H9 (cell line): Measurements from ENCODE around the gene OR6B2. TPM values are rescaled to one million over a fixed set of nuclear protein-coding genes. Genes with fewer than 3 reads are reported as not detected.

ENCODE experiments used
- DNase-seq: peaks from one replicate; pipeline ENCODE4 v3.0.0-alpha.2; 2017
- H2AFZ ChIP-seq: one replicate; pipeline ENCODE4 v1.6.1; 2013; ENCODE audit warnings: mild to moderate bottlenecking, low read length, control low read depth, moderate library complexity
- H2AK5ac ChIP-seq: 2 replicates; pipeline ENCODE4 v1.6.1; 2013; ENCODE audit warnings: low read length, control low read depth, mixed read lengths; ENCODE audit not compliant: insufficient read length
- H2BK120ac ChIP-seq: one replicate; pipeline ENCODE4 v1.6.1; 2013; ENCODE audit warnings: low read depth, mild to moderate bottlenecking, low read length, control low read depth, inconsistent platforms; ENCODE audit not compliant: poor library complexity, severe bottlenecking
- H2BK12ac ChIP-seq: 2 replicates; pipeline ENCODE4 v1.6.1; 2013; ENCODE audit warnings: low read length, control low read depth, mixed read lengths, low read depth; ENCODE audit not compliant: insufficient read length
- H2BK15ac ChIP-seq: 2 replicates; pipeline ENCODE4 v1.6.1; 2013; ENCODE audit warnings: low read depth, low read length, control low read depth
- H2BK20ac ChIP-seq: one replicate; pipeline ENCODE4 v1.6.1; 2013; ENCODE audit warnings: low read depth, mild to moderate bottlenecking, low read length, control low read depth, inconsistent platforms; ENCODE audit not compliant: poor library complexity, severe bottlenecking
- H2BK5ac ChIP-seq: 2 replicates; pipeline ENCODE4 v1.6.1; 2013; ENCODE audit warnings: low read length, control low read depth, mixed read lengths; ENCODE audit not compliant: insufficient read length
- H3K14ac ChIP-seq: 2 replicates; pipeline ENCODE4 v1.6.1; 2013; ENCODE audit warnings: low read length, control low read depth; ENCODE audit not compliant: insufficient read depth
- H3K18ac ChIP-seq: 2 replicates; pipeline ENCODE4 v1.6.1; 2013; ENCODE audit warnings: low read depth, mild to moderate bottlenecking, mixed read lengths, low read length, control low read depth; ENCODE audit not compliant: insufficient read length
- H3K23ac ChIP-seq: 2 replicates; pipeline ENCODE4 v1.6.1; 2013; ENCODE audit warnings: low read length, control low read depth, mixed read lengths, low read depth; ENCODE audit not compliant: insufficient read length
- H3K23me2 ChIP-seq: 2 replicates; pipeline ENCODE4 v1.6.1; 2013; ENCODE audit warnings: low read depth, mild to moderate bottlenecking, mixed read lengths, low read length, control low read depth; ENCODE audit not compliant: insufficient read length, poor library complexity, severe bottlenecking
- H3K27ac ChIP-seq: 2 replicates; pipeline ENCODE4 v1.5.1; 2013; ENCODE audit warnings: low read length, control low read depth, mixed read lengths, low read depth; ENCODE audit not compliant: insufficient read length
- H3K27me3 ChIP-seq: 2 replicates; pipeline ENCODE4 v1.6.1; 2013; ENCODE audit warnings: low read length, control low read depth, inconsistent platforms; ENCODE audit not compliant: insufficient read depth
- H3K4ac ChIP-seq: 2 replicates; pipeline ENCODE4 v1.6.1; 2013; ENCODE audit warnings: low read depth, mild to moderate bottlenecking, control low read depth, inconsistent platforms, low read length, moderate library complexity
- H3K4me1 ChIP-seq: 2 replicates; pipeline ENCODE4 v1.6.1; 2013; ENCODE audit warnings: low read length, control low read depth, inconsistent platforms; ENCODE audit not compliant: insufficient read depth
- H3K4me2 ChIP-seq: 2 replicates; pipeline ENCODE4 v1.6.1; 2013; ENCODE audit warnings: low read length, control low read depth, mixed read lengths; ENCODE audit not compliant: insufficient read length, insufficient read depth
- H3K56ac ChIP-seq: 2 replicates; pipeline ENCODE4 v1.6.1; 2013; ENCODE audit warnings: low read depth, mild to moderate bottlenecking, mixed read lengths, low read length, control low read depth; ENCODE audit not compliant: insufficient read length
- H3K79me1 ChIP-seq: 2 replicates; pipeline ENCODE4 v1.6.1; 2013; ENCODE audit warnings: low read depth, mild to moderate bottlenecking, moderate library complexity, low read length, control low read depth, inconsistent platforms; ENCODE audit not compliant: insufficient read depth, poor library complexity, severe bottlenecking
- H3K79me2 ChIP-seq: 2 replicates; pipeline ENCODE4 v1.6.1; 2013; ENCODE audit warnings: low read length, control low read depth, inconsistent platforms; ENCODE audit not compliant: insufficient read depth
- H3K9ac ChIP-seq: 2 replicates; pipeline ENCODE4 v1.6.1; 2013; ENCODE audit warnings: low read length, control low read depth, mixed read lengths; ENCODE audit not compliant: insufficient read length; ENCODE audit errors: extremely low read depth
- H3K9me3 ChIP-seq: one replicate; pipeline ENCODE4 v1.6.1; 2013; ENCODE audit warnings: low read depth, low read length, inconsistent platforms; ENCODE audit not compliant: control insufficient read depth
- H3T11ph ChIP-seq: one replicate; pipeline ENCODE4 v1.6.1; 2013; ENCODE audit warnings: mild to moderate bottlenecking, low read length, control low read depth, inconsistent platforms
- H4K20me1 ChIP-seq: one replicate; pipeline ENCODE4 v1.6.1; 2013; ENCODE audit not compliant: control insufficient read depth, insufficient read length, insufficient read depth
- H4K5ac ChIP-seq: 2 replicates; pipeline ENCODE4 v1.6.1; 2013; ENCODE audit warnings: low read depth, mild to moderate bottlenecking, mixed read lengths, low read length, control low read depth; ENCODE audit not compliant: insufficient read length
- H4K8ac ChIP-seq: replicated peaks from 2 replicates; pipeline ENCODE4 v1.6.1; 2013; ENCODE audit warnings: low read length, control low read depth, mixed read lengths, low read depth; ENCODE audit not compliant: insufficient read length
- H4K91ac ChIP-seq: 2 replicates; pipeline ENCODE4 v1.6.1; 2013; ENCODE audit warnings: low read depth, mild to moderate bottlenecking, moderate library complexity, mixed read lengths, low read length, control low read depth; ENCODE audit not compliant: insufficient read length
- H3K27ac Mint-ChIP-seq, 3 experiments: 2 replicates in 2 of 3; 3 replicates in 1 of 3; pipeline ENCODE4 v1.8.0; 2020 to 2021; ENCODE audit warnings: mixed read lengths in 3 of 3, mild to moderate bottlenecking in 1 of 3, moderate library complexity in 1 of 3
- H3K27me3 Mint-ChIP-seq: 2 replicates; pipeline ENCODE4 v1.8.0; 2021; ENCODE audit warnings: low read depth, mild to moderate bottlenecking, moderate library complexity, mixed read lengths
- H3K36me3 Mint-ChIP-seq, 3 experiments: 2 replicates in 2 of 3; 3 replicates in 1 of 3; pipeline ENCODE4 v1.8.0; 2020 to 2021; ENCODE audit warnings: low read depth in 3 of 3, mixed read lengths in 3 of 3; ENCODE audit not compliant: insufficient read depth in 1 of 3
- H3K4me1 Mint-ChIP-seq, 2 experiments: 2 replicates each; pipeline ENCODE4 v1.8.0; 2020; ENCODE audit warnings: mixed read lengths in 2 of 2
- H3K4me3 Mint-ChIP-seq, 2 experiments: 2 replicates in 1 of 2; 3 replicates in 1 of 2; pipeline ENCODE4 v1.8.0; 2020 to 2021; ENCODE audit warnings: mild to moderate bottlenecking in 2 of 2, mixed read lengths in 2 of 2, moderate library complexity in 1 of 2
- H3K9me3 Mint-ChIP-seq, 2 experiments: 2 replicates in 1 of 2; 3 replicates in 1 of 2; pipeline ENCODE4 v1.8.0; 2020; ENCODE audit warnings: mild to moderate bottlenecking in 2 of 2, mixed read lengths in 2 of 2, moderate library complexity in 1 of 2
- CTCF ChIP-seq: fragments of 200-600 bp; sonication (generic); conservative IDR thresholded peaks from 3 replicates; pipeline ENCODE4 v1.8.0; 2021; ENCODE audit warnings: antibody characterized with exemption, mild to moderate bottlenecking
- WGBS: extraction: QIAGEN DNeasy Blood & Tissue Kit; methylation state at CpG from one replicate; pipeline ENCODE4 v1.1.7; 2013; ENCODE audit warnings: missing lambda C conversion rate, low lambda C conversion rate, mixed read lengths; ENCODE audit not compliant: insufficient read length; ENCODE audit errors: extremely low coverage; 5-methylcytosine and 5-hydroxymethylcytosine counted together
- total RNA-seq: library from RNA; stranded (reverse); gene quantifications from 2 replicates; pipeline ENCODE4 v1.2.1, GENCODE V29; 2021

OR6B2 gene
- total RNA-seq, 1 experiment from 2014 or later, result not detected

- Histone ChIP-seq H2AK5ac (no peak overlapping the region), H3K79me2 (no peaks in the 10 kb centered on the region), H2BK15ac (no peak overlapping the region), H3K27ac (no peak overlapping the region), H3K23me2 (no peaks in the 10 kb centered on the region), H2BK120ac (no peak overlapping the region), H3K79me1 (no peaks in the 10 kb centered on the region), H3K4me2 (no peak overlapping the region), H2BK12ac (no peak overlapping the region), H3K14ac (no peak overlapping the region), H4K8ac (no peak overlapping the region), H4K20me1 (no peaks in the 10 kb centered on the region), H3K27me3 (no peaks in the 10 kb centered on the region), H4K5ac (no peak overlapping the region), H3K9ac (no peak overlapping the region), H3K23ac (no peak overlapping the region), H3K4ac (no peak overlapping the region), H3K56ac (no peak overlapping the region), H2AFZ (no peak overlapping the region), H3T11ph (no peak overlapping the region), H2BK5ac (no peak overlapping the region), H3K4me1 (no peaks in the 10 kb centered on the region), H2BK20ac (no peak overlapping the region), H4K91ac (no peak overlapping the region), H3K18ac (no peak overlapping the region), H3K9me3 (peaks cover 5% of the 10 kb centered on the region)
- no peak for DNase-seq
- Mint-ChIP-seq H3K4me1 (no peaks in the 10 kb centered on the region), H3K27me3 (peaks cover 3% of the 10 kb centered on the region; the same call in 1 of the 2 replicates), H3K27ac (no peak overlapping the region), H3K4me3 (no peak overlapping the region), H3K9me3 (peaks cover 42 to 44% of the 10 kb centered on the region in 2 experiments), H3K36me3 (peaks cover 2 to 18% (median 9%) of the 10 kb centered on the region in 3 experiments; a peak in 6 of 7 replicates)
- no peak for TF ChIP-seq CTCF
- WGBS, result no CpG with 5 or more reads among the region's 5 CpGs
Observed at GRCh38 chr2:240074545-240074944, 44.3 kb upstream of the OR6B2 start.
